Activated naive CD8-positive, alpha-beta T cell treated with anti-CD3 and anti-CD28 coated beads, Interleukin-2, amount 50 U/mL, for 24 hours (primary cell): ENCODE measurements around the gene RP9.

Experiments used
- ATAC-seq: fragments of 150-1000 bp; cut with Tn5 transposase; one replicate; pipeline ENCODE4 v1.10.0; 2021
- DNase-seq: peaks from one replicate; pipeline ENCODE4 v3.0.0; 2021
- H3K27ac Mint-ChIP-seq: one replicate; pipeline ENCODE4 v1.8.0; 2021; ENCODE audit warnings: mild to moderate bottlenecking, mixed read lengths
- H3K27me3 Mint-ChIP-seq: one replicate; pipeline ENCODE4 v1.8.0; 2021; ENCODE audit warnings: mixed read lengths
- H3K36me3 Mint-ChIP-seq: one replicate; pipeline ENCODE4 v1.8.0; 2021; ENCODE audit warnings: low read depth, mixed read lengths
- H3K4me1 Mint-ChIP-seq: one replicate; pipeline ENCODE4 v1.8.0; 2021; ENCODE audit warnings: mixed read lengths
- H3K4me3 Mint-ChIP-seq: one replicate; pipeline ENCODE4 v1.8.0; 2021; ENCODE audit warnings: mild to moderate bottlenecking, moderate library complexity, mixed read lengths
- H3K9me3 Mint-ChIP-seq: one replicate; pipeline ENCODE4 v1.8.0; 2021; ENCODE audit warnings: mixed read lengths

RP9 gene, protein sequence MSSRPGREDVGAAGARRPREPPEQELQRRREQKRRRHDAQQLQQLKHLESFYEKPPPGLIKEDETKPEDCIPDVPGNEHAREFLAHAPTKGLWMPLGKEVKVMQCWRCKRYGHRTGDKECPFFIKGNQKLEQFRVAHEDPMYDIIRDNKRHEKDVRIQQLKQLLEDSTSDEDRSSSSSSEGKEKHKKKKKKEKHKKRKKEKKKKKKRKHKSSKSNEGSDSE

DNA sequence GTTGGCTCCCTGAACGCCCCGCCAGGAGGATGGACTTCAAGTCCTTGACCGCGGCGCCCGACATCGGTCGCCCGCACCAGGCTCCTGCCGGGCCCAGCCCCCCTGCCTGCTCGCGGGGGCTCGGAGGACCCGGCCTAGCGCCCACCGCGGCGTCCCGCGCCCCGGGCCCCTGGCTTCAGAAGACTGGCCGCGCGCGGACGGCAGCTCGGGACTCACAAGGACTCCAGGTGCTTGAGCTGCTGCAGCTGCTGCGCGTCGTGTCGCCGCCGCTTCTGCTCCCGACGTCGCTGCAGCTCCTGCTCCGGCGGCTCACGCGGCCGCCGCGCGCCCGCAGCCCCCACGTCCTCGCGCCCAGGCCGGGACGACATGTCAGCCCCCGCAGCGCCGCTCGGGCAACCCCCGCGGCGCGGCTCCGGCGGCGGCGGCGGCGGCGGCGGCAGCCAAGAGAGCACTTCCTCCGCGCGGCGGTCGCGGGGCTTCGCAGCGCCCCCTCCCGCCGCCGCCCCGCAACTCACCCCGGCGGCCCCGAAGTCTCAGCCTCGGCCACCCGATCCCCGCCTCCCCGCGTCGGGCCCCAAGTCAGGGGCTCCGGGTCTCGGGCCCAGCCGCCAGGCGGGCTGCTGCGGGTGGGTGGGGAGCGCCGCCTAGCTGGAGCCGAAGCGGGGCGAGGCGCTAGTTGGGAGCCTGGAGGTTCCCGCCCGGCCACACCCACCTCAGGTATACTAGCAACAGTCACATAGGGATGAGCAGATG is at the start of gene RP9:
Gene RP9, minus strand, starts transcription at position 400 of the 753 bp plus-strand sequence. Its CDS starts 32 bp downstream, at position 368.
- peak within 1 kb of the TSS; percentile 84 for H3K27ac Mint-ChIP-seq
- ATAC-seq (peak; percentile 91), DNase-seq (peak; percentile 82)
- peak within 1 kb of the TSS; percentile 95 for H3K4me3 Mint-ChIP-seq
- no peaks in the 10 kb centered on the region for H3K36me3 Mint-ChIP-seq
- no peaks in the 10 kb centered on the region for H3K9me3 Mint-ChIP-seq
- peaks cover 7% of the 10 kb centered on the region for H3K27me3 Mint-ChIP-seq
- H3K4me1 Mint-ChIP-seq: peaks cover 34% of the 10 kb centered on the region

DNA sequence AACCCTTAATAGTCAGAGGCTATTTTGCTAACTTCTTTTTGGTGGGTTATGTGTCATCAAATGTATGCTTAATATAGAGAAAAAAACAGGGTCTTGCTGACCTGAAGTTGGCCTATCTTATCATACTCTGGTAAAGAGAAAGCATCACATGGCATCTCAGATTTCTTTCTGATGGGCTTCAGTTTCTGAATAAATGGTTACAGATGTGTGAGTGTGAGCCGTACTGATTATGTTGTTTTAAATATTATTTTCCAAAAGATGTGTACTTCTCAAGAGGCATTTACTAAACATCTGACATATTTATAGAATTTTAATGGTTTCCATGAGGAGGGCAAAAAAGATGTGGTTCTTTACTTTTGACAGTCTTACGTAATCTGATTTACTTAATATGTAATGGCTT is 48.6 kb upstream of the RP9 start:
- Mint-ChIP-seq H3K9me3 (no peaks in the 10 kb centered on the region), H3K27ac (no peak overlapping the region), H3K4me3 (no peak overlapping the region), H3K36me3 (peaks cover 13% of the 10 kb centered on the region), H3K4me1 (no peaks in the 10 kb centered on the region), H3K27me3 (no peaks in the 10 kb centered on the region)
- no peak for ATAC-seq
- DNase-seq: no peak

DNA sequence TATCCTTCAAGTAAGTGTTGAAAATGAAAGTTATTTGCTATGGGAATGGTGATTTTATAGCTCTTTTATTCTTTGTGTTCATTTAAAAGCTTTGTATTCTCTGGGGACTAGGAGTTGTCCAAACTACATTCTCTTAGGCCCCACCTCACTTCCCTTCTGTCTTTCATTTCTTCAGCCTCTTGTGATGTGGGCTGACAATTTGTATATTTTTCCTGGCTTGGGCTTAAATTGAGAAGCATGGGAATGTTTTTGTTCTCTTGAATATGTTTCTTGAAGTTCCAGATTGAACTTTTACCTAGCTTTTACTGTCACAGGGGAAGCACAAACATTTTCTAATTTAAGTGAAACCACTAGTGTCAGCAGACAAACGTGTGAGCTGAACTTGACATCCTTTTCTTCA is 48.1 kb upstream of the RP9 start:
- Mint-ChIP-seq H3K4me1 (no peaks in the 10 kb centered on the region), H3K27me3 (no peaks in the 10 kb centered on the region), H3K4me3 (no peak overlapping the region), H3K27ac (no peak overlapping the region), H3K9me3 (no peaks in the 10 kb centered on the region), H3K36me3 (peaks cover 10% of the 10 kb centered on the region)
- no peak for ATAC-seq
- no peak for DNase-seq

DNA sequence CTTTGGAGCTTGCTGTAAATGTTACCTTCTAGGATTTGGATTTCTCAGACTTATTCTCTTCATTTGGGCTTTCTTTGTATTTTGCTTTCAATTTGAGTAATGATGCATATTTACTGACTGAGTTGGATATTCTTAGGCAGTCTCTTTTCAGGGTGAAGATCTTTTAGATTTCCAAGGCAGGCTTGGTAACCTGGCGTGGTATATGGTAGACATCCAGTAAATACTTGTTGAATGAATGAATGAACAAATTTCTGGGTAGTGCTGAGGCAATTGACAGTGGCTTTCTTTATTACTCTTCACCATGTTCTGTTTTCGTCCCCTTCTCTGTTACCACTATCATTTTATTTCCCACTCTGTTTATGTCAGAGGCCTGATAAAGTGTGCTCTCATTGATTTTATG is 47.2 kb upstream of the RP9 start:
- no peak overlapping the region for H3K27ac Mint-ChIP-seq
- H3K9me3 Mint-ChIP-seq: no peaks in the 10 kb centered on the region
- ATAC-seq (no peak), DNase-seq (no peak)
- peaks cover 2% of the 10 kb centered on the region for H3K36me3 Mint-ChIP-seq
- no peak overlapping the region for H3K4me3 Mint-ChIP-seq
- no peaks in the 10 kb centered on the region for H3K27me3 Mint-ChIP-seq
- H3K4me1 Mint-ChIP-seq: no peaks in the 10 kb centered on the region

DNA sequence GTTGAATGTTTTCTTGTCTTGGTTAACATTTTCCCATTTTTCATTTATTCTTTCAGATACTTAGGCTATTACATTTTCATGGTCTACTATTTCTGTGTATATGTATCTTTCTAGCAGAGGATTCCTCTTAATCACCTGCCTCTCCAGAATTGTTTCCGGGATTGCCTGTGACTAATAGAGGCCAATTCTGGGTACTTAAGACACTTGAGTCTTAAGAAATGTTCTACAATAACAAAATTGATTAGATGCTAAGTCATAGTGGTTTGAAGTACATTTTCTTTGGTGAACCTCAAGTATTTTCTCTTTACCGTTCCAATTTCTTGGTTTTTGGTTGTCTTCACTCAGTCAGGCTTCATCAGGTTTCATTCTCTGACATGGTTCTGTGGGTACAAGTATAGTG is 46.6 kb upstream of the RP9 start:
- ATAC-seq (no peak), DNase-seq (no peak)
- Mint-ChIP-seq H3K4me1 (no peaks in the 10 kb centered on the region), H3K27ac (no peak overlapping the region), H3K27me3 (no peaks in the 10 kb centered on the region), H3K36me3 (peaks cover 2% of the 10 kb centered on the region), H3K4me3 (no peak overlapping the region), H3K9me3 (no peaks in the 10 kb centered on the region)

DNA sequence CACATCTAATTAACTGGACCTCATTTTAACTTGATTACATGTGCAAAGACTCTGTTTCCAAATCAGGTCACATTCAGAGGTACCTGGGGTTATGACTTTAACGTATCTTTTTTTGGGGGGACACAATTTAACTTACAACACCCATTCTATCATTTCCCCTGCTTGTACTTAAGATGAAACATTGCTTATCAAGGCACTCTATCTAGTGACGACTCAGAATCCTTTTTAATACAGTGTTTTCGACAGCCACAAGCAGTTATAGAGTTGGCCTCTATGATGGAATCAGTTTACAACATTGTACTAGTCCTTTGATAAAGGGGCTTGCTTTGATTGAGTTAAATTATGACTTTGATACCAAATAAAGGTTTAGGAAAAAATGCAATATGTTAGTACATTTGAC is 42.9 kb upstream of the RP9 start:
- H3K9me3 Mint-ChIP-seq: no peaks in the 10 kb centered on the region
- no peaks in the 10 kb centered on the region for H3K27me3 Mint-ChIP-seq
- no peaks in the 10 kb centered on the region for H3K4me1 Mint-ChIP-seq
- no peak for DNase-seq
- H3K36me3 Mint-ChIP-seq: no peaks in the 10 kb centered on the region
- no peak overlapping the region for H3K4me3 Mint-ChIP-seq
- H3K27ac Mint-ChIP-seq: no peak overlapping the region
- no peak for ATAC-seq

DNA sequence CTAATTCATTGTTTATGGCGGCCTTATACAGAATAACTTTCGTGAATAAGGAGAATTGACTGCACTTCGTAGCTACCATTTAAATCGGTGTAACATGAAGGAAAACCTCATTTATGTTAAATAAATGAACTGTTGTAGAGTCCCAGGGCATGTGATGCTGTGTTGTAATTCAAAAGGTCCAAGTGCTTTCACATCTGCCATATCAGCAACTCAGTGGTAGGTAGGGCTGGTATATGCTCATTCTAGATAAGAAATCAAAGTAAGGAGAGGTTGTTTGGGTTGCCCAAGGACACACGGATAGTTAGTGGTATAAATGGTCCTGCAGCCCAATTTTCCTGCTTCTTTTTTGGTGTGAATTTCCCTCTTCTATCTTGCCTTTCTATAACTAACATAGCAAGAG is 36.0 kb upstream of the RP9 start:
- H3K4me3 Mint-ChIP-seq: no peak overlapping the region
- DNase-seq: no peak
- no peaks in the 10 kb centered on the region for H3K27me3 Mint-ChIP-seq
- H3K27ac Mint-ChIP-seq: no peak overlapping the region
- no peak for ATAC-seq
- H3K4me1 Mint-ChIP-seq: peaks cover 4% of the 10 kb centered on the region
- peaks cover 8% of the 10 kb centered on the region for H3K9me3 Mint-ChIP-seq
- peaks cover 6% of the 10 kb centered on the region for H3K36me3 Mint-ChIP-seq

DNA sequence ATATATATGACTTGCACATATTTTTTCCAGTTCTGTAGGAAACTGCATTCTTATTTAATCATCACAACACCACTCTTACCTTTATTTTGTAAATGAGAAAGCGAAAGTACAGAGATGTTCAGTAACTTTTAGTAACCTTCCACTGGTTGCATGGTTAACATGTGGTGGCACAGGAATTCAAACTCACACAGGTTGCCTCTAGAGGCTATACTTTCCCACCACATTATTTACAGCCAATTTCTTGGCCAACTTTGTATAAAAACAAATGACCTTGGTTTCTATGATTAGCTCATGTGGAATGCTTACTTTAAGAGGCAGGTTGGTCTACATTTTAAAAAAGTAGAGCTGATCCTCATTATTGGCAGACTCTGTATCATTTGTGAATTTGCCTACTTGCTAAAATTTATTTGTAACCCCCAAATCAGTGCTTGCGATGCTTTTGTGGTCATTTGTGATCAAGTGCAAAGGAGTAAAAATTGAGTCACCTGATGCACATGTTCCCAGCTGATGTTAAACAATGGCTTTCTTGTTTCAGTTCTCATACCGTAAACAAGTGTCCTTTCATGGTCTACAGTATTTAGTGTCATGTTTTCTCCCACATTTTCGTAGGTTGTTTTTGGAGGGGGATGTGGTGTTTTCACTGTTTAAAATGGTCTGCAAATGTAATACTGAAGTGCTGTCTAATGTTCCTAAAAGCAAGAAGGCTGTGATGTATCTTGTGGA is 35.0 kb upstream of the RP9 start:
- Mint-ChIP-seq H3K9me3 (peaks cover 8% of the 10 kb centered on the region), H3K4me1 (peaks cover 4% of the 10 kb centered on the region), H3K36me3 (peaks cover 6% of the 10 kb centered on the region), H3K4me3 (no peak overlapping the region), H3K27ac (no peak overlapping the region), H3K27me3 (no peaks in the 10 kb centered on the region)
- DNase-seq: no peak
- ATAC-seq: no peak

DNA sequence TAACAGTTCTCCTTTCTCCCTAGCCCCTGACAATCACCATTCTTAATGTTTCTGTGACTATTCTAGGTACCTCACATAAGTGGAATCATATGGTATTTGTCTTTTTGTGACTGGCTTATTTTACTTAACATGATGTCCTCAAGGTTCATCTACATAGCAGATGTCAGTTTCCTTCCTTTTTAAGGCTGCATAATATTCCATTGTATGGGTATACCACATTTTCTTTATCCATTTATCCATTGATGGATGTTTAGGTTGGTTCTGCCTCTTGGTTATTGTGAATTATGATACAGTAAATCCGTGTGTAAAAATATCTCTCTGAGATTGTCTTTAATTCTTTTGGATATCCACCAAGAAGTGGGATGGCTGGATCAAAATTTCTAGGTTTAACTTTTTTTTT is 33.4 kb upstream of the RP9 start:
- Mint-ChIP-seq H3K9me3 (peaks cover 8% of the 10 kb centered on the region), H3K4me3 (no peak overlapping the region), H3K27me3 (no peaks in the 10 kb centered on the region), H3K36me3 (peaks cover 6% of the 10 kb centered on the region), H3K27ac (no peak overlapping the region), H3K4me1 (peaks cover 4% of the 10 kb centered on the region)
- DNase-seq: no peak
- ATAC-seq: no peak

DNA sequence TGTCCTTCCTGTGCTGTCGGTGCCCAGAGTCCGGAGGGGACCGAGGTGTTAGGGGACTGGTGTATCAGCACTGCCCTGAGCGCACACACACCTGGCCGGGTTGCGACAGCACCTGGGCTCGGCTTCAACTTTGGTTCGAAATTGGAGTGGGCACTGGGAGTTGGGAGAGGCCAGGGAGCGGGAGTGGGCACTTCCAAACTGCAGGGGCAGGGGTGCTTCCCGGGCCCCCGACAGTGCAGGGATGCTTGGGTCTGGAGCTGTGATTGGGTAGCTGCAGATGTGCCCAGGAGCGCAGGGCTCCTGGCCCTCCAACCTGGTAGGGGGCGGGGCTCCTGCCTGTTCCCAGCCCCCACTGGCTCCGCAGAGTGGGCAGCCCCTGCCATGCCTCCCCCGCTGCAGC is 27.9 kb upstream of the RP9 start:
- peaks cover 12% of the 10 kb centered on the region for H3K36me3 Mint-ChIP-seq
- peaks cover 13% of the 10 kb centered on the region for H3K9me3 Mint-ChIP-seq
- H3K4me3 Mint-ChIP-seq: no peak overlapping the region
- no peaks in the 10 kb centered on the region for H3K27me3 Mint-ChIP-seq
- DNase-seq: no peak
- no peak for ATAC-seq
- H3K4me1 Mint-ChIP-seq: peaks cover under 1% of the 10 kb centered on the region
- H3K27ac Mint-ChIP-seq: no peak overlapping the region

DNA sequence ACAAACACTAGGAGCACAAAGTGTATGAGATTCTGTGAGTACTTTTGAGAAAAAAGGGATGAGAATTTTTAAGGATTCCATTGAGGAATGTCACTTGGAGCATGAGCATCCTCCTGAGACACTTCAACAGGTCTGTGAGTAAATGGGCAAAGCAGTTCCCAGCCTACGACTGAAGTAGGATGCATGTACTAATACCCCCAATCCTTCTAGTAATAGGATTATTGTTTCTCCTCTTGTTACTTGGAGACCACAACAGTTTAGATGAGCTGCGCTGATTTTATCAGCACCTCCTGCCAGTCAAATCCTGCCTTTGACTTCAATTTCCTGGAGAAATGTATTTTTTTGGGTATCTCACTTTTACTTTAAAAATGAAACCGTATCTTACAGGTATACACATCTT is 21.0 kb upstream of the RP9 start:
- Mint-ChIP-seq H3K27me3 (no peaks in the 10 kb centered on the region), H3K36me3 (peaks cover 2% of the 10 kb centered on the region), H3K4me3 (peak overlapping the region; percentile 92), H3K4me1 (peaks cover 19% of the 10 kb centered on the region), H3K9me3 (peaks cover 4% of the 10 kb centered on the region), H3K27ac (peak overlapping the region; percentile 73)
- ATAC-seq (no peak), DNase-seq (no peak)

DNA sequence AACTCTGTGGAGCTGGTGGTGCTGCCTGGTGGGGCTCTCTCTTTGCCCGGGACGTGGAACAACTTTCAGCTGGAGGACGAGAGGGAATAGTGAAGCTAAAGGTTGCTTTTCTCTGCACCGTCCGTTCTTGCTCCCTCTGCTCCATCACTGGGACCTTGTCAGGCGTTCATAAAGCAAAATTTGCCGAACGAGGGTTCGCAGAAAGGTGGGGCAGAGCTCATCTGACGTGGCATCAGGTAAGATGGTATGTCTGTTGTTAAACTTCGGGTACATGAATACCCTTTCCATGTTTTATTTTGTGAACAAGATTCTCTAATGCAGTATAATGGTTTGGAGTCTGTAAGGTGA is 20.6 kb upstream of the RP9 start:
- H3K27me3 Mint-ChIP-seq: no peaks in the 10 kb centered on the region
- peaks cover 3% of the 10 kb centered on the region for H3K9me3 Mint-ChIP-seq
- H3K4me1 Mint-ChIP-seq: peaks cover 19% of the 10 kb centered on the region
- peaks cover 2% of the 10 kb centered on the region for H3K36me3 Mint-ChIP-seq
- DNase-seq (no peak), ATAC-seq (no peak)
- peak overlapping the region; percentile 73 for H3K27ac Mint-ChIP-seq
- peak overlapping the region; percentile 92 for H3K4me3 Mint-ChIP-seq

DNA sequence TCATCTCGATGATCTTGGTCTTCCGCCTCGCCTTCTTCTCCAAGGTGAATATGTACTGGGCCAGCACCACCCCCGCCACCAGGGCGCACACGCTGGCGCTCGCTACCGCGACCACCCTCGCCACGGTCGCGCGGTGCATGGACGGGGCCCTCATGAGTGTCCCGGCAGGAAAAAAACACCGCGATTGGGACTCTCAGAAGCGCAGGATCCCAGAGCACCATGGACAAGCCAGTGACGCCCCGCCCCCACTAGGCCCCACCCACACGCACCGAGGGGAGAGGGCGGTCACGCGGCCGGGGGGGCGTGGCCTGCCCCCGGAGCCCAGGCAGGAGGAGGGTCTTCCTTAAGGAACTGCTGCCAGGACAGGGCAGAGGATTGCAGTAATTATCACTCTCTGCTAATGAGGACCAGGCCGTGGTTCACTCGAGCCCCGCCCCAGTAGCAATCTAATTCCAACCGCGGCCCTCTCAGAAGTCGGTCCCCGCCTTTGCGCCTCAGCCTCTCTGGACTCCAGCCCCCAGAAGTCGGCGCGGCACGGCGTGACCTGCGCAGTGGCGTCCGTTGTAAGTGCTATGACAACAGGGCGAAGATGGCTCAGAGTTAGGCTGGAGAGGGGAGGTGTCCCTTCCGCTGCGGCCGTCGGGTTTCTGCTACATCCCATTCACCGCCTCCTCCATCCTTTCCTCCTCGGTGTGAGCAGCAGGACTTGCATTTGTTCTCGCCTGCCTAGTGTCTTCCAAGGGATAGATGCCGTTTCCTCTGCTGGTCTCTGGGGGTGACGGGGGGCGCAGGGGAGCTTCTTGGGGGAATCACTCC is 20.0 kb upstream of the RP9 start, which contains the start of gene BBS9:
Gene BBS9, plus strand, starts transcription at position 575 of the 816 bp plus-strand sequence. CDS start 16,689 bp downstream, outside the sequence.
- Mint-ChIP-seq H3K36me3 (no peaks in the 10 kb centered on the region), H3K27ac (peak within 1 kb of the TSS; percentile 73), H3K27me3 (no peaks in the 10 kb centered on the region), H3K9me3 (no peaks in the 10 kb centered on the region), H3K4me1 (peaks cover 19% of the 10 kb centered on the region), H3K4me3 (peak within 1 kb of the TSS; percentile 92)
- DNase-seq: peak; percentile 91
- ATAC-seq: peak; percentile 99

DNA sequence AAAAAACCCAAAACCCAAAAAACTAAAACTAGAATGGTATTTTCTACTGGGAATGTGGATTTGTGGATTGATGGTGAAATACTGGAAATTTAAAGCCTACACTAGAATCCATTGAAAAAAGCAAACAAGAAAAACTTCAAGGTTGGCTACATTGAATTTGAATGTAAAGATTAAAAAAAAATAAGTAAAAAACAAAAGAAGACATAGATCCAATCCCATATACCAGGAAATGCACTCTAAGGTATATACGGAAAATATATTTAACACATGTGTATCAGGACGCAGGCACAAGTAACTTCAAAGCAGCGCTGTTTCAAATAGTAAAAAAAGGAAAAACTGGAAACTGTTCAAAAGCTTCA is 19.4 kb upstream of the RP9 start:
- DNase-seq (no peak), ATAC-seq (no peak)
- no peaks in the 10 kb centered on the region for H3K27me3 Mint-ChIP-seq
- H3K4me1 Mint-ChIP-seq: peaks cover 19% of the 10 kb centered on the region
- no peaks in the 10 kb centered on the region for H3K36me3 Mint-ChIP-seq
- H3K9me3 Mint-ChIP-seq: no peaks in the 10 kb centered on the region
- peak overlapping the region; percentile 92 for H3K4me3 Mint-ChIP-seq
- peak overlapping the region; percentile 73 for H3K27ac Mint-ChIP-seq
